HG02759 (cell line): ENCODE measurements around the gene GIN1.
"Not testable (repeated sequence)": the region's sequence is repeated elsewhere in the genome, so short reads cannot be mapped to it uniquely, and the experiment has no call there.

ENCODE experiments used
- ATAC-seq: cut with Tn5 transposase; IDR thresholded peaks from one replicate; pipeline ENCODE4 v1.9.1; 2021; ENCODE audit warnings: mild to moderate bottlenecking, moderate library complexity; ENCODE audit not compliant: unreplicated experiment

Gene GIN1

GRCh38 chr5:103111468-103111867 lies 8.5 kb downstream of the GIN1 start:
- ATAC-seq = no peak

- ATAC-seq = no peak
Observed at GRCh38 chr5:103110403-103110802, 9.5 kb downstream of the GIN1 start.

- ATAC-seq = no peak
Observed at GRCh38 chr5:103109277-103109676, 10.7 kb downstream of the GIN1 start.

DNA sequence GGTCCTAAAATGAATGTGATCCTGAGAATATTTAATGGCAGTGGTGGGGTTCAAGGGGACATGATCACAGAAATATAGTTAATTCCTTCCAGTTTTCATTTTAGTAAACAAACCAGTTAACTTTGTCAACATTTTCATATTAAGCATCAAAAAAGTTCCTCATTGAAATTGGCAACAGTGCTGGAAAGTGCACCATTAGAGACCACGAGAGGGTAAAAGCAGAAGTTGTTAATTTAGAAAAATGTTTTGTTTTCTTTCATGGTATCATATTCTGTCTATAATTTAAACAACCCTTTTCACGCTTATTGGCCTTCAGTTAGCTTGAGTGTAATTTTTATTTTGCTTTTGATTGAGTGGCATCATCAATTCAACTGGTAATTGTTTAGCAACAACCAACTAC lies 11.9 kb downstream of the GIN1 start:
- ATAC-seq = no peak

DNA sequence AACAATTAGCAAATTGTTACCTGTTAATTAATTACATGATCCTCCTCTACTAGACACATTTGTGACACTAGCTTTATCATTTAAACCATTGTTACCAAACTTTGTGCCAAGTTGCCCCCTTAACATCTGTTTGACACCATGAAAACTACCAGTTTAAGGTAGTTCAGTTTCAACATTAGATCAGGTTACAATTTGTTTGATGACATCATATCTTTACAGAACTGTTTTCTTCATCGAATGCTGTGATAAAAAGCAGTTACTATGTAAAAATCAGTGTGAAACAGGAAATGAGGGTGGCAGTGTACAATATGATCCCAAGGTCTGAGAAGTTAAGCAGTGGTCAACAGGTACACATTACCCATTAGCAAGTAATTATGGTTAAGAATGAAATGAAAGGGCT lies 17.7 kb downstream of the GIN1 start:
- ATAC-seq = no peak

GRCh38 chr5:103101079-103101750 lies 18.7 kb downstream of the GIN1 start:
- ATAC-seq = no peak

DNA sequence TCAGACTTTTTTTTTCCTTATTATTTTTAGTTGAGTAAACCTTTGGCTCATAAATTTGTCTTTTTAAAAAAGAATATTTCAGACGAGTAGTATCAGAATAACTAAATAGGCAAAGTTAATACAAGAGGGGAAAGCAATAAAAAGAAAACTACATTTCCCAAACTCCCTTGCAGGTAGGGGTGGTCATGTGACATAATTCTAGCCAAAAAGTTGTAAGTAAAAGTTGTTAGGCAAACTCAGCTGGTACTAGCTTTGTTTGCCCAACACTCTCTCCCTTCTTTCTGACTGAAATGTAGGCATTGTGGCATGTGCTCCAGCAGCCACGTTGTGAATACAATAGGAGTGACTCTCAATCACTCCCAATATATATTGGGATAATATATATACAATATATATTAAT lies 20.9 kb downstream of the GIN1 start:
- no peak for ATAC-seq

- no peak for ATAC-seq
Observed at GRCh38 chr5:103094737-103095136, 25.2 kb downstream of the GIN1 start.

GRCh38 chr5:103093727-103094126 lies 26.2 kb downstream of the GIN1 start:
- ATAC-seq = no peak

GRCh38 chr5:103092676-103093075 lies 27.3 kb downstream of the GIN1 start:
- ATAC-seq = no peak

- ATAC-seq = no peak
Observed at GRCh38 chr5:103090791-103091190, 29.1 kb downstream of the GIN1 start.

GRCh38 chr5:103089272-103089671 lies 30.7 kb downstream of the GIN1 start:
- no peak for ATAC-seq

- no peak for ATAC-seq
Observed at GRCh38 chr5:103086547-103086946, 33.4 kb downstream of the GIN1 start.

- ATAC-seq = no peak
Observed at GRCh38 chr5:103079796-103080195, 40.1 kb downstream of the GIN1 start.

GRCh38 chr5:103075442-103075841 lies 44.5 kb downstream of the GIN1 start:
- no peak for ATAC-seq

GRCh38 chr5:103073500-103073899 lies 46.4 kb downstream of the GIN1 start:
- not testable (repeated sequence) for ATAC-seq

- no peak for ATAC-seq
Observed at GRCh38 chr5:103066326-103066725, 53.6 kb downstream of the GIN1 start.

DNA sequence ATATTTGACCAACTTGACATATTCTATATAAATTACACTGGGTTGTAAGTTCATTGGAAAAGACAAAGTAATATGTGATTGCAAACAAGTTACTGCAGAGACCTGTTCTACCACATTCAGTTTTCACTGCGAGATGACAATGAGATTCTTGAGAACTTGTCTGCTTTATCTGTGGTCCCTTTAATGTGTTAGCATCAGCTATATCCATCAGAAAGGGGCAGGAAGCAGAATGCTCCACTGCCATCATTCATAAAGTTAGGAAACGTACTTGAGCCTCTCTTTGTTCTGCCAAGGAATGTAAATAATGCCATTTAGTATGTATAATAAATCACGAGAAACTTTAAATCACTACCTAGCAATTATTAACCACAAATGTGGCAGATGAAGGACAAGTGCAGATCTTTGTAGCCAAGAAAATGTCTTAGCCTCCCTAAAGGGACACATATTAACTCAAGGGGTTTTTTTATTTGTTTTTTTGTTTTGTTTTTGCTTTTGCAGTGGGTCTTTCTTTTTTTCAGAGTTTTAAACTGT lies 59.4 kb downstream of the GIN1 start:
- no peak for ATAC-seq

DNA sequence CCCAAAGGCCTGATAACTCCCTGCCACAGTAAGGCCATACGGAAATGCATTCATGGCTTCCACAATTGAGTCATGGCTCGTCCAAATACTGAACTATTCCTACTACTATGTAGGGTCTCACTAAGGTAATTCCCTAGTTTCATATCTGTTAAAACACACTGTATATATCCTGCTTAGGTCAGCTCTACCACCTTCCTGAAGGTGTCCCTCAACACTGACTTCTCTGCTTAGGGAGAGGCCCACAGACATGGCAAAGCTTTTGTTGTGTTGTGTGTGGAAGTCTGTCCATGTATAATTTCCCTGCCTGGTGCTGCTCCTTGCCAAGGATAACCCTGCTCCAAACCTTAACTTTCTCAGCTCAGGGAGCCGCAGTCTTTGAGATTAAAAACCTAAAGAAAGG lies 60.4 kb downstream of the GIN1 start:
- ATAC-seq = no peak

- ATAC-seq = no peak
Observed at GRCh38 chr5:103057208-103058130, 62.5 kb downstream of the GIN1 start.

- not testable (repeated sequence) for ATAC-seq
Observed at GRCh38 chr5:103046706-103047105, 73.2 kb downstream of the GIN1 start.
